HG02571 (cell line): ENCODE data around the gene PPWD1.
"Not testable (repeated sequence)": the region's sequence is repeated elsewhere in the genome, so short reads cannot be mapped to it uniquely, and the experiment has no call there.

Experiments
- ATAC-seq: cut with Tn5 transposase; IDR thresholded peaks from one replicate; pipeline ENCODE4 v1.9.1; 2021; ENCODE audit warnings: mild to moderate bottlenecking, moderate library complexity; ENCODE audit not compliant: unreplicated experiment

The PPWD1 gene

GRCh38 chr5:65621961-65622360, 58.9 kb downstream of the PPWD1 start:
- ATAC-seq, result not testable (repeated sequence)

DNA sequence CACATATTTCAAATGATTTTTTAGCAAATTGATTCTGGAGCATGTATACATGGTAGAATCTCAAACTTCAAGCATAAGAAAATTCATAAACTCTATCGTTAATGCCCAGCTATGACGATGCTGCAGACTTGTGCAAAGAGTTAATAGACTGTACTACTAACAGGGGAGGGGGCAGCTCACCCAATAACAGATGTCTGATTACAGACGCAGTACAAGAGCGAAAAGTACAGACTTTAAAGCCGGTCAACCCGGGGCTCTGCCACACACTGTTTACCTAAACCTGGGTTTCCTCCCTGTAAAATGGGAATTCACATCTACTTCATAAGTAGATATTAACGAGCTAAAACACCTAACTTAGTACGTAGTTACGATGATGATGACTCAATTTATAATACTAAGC, 60.4 kb downstream of the PPWD1 start:
- no peak for ATAC-seq

DNA sequence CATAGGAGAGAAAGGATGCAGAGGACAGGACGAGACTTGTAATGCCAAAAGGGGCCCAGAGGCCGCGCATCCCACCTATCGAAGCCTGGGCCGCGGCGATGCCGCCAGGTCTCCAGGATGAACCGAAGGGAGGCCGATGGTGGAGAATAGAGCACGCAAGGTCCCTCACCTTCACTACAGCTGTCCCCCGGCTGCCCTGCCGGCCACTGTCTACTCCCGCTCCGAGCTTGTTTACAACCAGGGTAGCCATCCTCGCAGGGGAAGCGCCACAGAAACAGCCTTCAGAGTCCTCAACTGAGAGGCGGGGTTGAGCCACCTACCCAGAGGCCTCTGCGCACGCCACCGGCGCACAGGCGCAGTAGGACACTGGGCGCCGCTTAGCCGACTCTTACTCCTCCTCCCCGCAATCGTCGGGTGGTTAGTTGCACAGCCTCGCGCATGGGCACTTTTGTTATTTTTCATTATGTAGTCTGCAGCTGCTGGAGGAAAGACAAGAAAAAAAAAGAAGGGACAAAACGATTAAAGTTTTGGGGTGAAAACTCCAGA, 61.0 kb downstream of the PPWD1 start, which contains the start of gene TRIM23:
Gene TRIM23, minus strand, starts transcription at position 309 of the 546 bp plus-strand sequence. Its CDS starts 59 bp downstream, at position 250.
- ATAC-seq, result peak; percentile 92

GRCh38 chr5:65624571-65625555, 61.8 kb downstream of the PPWD1 start, which contains the start of the genes SHLD3 and TRAPPC13:
TSS of gene SHLD3 (plus strand) at chr5:65625027. CDS start at chr5:65629588, 4,561 bp downstream.
TSS of gene TRAPPC13 (plus strand) at chr5:65625027. CDS start at chr5:65625061, 34 bp downstream.
- ATAC-seq, result peak; percentile 77

DNA sequence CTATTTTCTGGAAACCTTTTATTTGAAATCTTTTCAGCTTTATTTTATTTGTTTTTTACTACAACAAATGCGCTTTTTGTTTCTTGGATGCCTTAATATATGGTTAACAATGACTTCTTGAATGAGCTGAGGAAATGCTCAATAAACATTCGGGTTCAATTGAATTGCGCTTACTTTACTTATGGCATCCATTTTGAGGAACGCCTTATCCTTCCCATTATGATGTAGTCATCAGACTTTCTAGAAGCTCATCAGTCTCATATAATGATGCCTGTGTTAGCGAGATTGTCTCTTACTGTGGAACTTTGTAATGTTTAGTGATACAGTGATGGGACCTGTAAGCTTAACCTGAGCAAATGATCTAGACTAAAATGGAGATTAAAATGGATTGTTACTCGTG, 62.6 kb downstream of the PPWD1 start:
- no peak for ATAC-seq

GRCh38 chr5:65630981-65631380, 67.9 kb downstream of the PPWD1 start:
- no peak for ATAC-seq
